ENCODE data around the gene PGP.
"Not testable (repeated sequence)": the region's sequence is repeated elsewhere in the genome, so short reads cannot be mapped to it uniquely, and the experiment has no call there.

Gene PGP

DNA sequence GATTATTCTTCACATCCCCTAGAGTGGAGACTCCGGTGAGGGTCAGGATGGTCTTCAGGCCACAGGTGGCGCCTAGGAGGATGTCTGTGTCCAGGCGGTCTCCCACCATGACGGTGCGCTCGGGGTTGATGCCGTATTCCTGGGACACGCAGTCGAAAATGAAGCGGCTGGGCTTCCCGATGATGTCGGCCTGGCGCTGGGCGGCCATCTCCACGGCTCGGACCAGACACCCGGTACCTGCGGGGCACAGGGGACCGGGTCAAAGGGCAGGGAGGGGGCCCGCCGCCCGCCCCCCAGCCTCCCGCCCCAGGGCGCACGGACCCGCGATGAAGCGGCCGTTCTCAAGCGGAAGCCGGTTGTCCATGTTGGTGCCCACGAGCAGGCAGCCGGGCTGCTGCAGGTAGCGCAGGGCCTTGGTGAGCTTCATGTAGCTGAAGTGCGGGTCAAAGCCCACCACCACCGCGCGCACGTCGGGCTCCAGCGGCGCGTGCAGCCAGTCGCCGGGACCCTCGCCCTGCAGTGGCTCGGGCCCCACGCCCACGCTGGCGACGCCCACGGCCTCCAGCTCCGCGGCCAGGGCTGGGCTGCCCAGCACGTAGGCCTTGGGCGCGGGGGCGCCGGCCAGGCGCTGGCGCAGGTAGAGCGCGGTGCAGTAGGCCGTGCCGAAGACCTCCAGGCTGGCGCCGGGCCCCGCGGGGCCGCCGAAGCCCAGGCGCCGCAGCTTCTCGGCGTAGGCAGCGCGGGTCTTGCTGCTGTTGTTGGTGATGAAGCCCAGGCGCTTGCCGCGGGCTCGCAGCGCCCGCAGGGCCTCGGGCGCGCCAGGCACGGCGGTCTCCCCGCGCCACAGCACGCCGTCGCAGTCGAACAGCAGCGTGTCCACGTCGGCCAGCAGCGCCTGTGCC is 572 bp downstream of the PGP start:
- DNase-seq = no peak

DNA sequence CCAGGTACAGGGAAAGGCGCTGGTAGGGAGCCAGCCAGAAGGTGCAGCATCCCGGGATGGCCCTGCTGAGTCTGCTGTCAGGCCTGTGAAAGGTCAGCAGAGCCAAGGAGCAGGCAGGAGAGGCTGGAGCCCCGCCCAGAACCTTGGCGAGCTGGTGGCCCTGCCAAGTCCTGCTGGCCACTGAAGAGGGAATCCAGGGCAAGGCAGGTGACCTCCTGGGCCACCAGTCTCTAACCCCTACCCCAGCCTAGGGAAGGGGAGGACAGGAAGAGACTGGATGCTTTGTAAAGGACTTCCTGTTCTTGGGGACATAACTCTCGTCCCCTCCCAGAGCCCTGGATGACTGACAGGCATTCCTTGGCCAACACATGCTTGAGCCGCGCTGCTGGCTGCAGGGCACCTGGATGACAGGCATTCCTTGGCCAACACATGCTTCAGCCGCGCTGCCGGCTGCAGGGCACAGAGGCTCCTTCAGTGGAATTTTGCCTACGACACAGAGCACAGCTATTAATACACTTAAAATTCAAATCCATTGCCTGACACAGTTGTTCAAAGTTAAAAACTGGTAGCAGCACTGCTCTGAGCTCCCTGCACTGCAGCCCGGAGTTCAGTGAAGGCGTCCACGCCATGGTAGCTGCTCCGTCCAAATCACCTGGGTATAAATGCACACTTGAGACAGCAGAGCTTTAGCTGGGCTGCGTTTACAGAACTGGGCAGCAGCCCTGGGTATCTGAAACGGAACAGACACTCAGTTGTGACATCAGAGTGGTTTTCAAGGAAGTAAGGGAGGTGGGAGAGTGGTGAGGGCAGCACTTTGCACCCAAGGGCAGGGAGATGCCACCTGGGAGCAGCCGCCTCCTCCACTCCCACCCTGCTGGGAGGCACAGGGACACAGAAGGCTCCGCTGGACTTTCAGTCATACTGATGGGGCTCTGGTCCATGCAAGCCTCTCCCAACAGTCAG is 2.0 kb downstream of the PGP start:
- DNase-seq = no peak

DNA sequence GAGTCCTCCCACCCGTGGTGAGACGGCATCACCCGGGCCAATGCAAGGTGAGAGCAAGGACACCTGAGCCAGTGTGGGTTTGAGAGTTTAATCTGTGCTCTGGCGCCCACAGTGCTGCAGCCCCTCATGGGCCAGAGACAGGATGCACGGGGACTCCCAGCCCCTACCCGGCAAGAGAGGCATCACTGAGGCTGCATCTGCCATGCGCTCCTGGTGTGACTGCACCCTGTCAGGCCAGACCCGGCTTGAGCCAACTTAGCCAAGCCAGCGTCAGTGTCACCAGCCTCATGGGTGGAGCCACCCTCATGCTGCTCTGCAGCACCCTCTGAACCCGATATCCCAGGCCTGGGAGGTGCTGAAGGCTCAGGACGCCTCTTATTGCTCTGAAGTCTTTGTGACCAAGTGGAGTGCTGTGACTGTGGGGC is 2.7 kb downstream of the PGP start:
- DNase-seq = no peak

DNA sequence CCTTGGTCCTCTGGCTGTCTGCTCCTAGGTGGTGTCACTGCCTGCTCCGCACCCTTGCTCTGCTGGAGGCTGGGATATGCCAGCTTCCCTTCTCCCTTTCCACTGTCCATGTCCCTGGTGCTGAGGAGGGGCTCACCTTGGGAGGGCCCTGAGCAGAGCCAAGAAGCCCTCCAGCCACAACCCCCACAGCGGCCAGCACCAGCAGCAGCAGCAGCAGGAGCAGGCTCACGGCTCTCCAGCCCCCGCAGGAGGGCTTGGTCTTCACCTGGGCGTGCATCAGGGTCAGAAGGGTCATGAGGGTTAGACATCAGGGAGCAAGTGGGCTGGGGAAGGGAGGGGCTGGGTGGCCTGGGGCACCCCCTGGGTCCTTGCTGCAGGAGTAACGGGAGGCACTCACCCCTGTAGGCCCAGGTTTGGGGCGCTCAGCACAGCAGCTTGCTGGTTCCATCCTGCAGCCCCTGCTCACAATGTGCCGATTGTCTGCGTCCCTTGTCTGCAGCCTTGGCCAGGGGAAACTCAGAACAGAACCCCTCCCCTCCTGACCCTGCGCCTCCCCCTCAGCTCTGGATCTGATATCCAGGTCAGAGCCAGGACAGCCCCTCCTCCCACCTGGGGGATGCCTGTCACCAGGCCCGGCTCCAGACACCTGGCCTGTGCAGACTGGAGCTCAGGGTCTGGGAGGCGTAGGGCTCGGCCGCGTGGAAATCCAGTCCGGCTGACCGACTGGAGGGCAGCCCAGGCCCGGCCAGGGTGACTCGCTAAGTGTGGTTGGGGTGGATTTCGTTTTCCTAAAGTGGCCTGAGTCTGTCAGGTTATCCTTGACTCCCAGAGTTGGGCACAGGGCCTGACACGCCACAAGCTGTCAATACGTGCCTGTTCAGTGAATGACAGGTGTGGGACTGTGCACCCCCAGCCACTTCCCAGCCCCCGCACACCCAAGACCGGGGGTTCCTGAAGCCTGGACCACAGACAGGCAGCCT is 4.0 kb downstream of the PGP start, which contains the start of gene BRICD5:
BRICD5 (minus strand) TSS at position 478 of the 980 bp plus-strand sequence; CDS start at position 448, 30 bp downstream.
- no peak for DNase-seq

- DNase-seq = no peak
Measured at GRCh38 chr16:2210009-2210332, 4.7 kb downstream of the PGP start.

- no peak for DNase-seq
Measured at GRCh38 chr16:2209258-2210008, 5.2 kb downstream of the PGP start.

DNA sequence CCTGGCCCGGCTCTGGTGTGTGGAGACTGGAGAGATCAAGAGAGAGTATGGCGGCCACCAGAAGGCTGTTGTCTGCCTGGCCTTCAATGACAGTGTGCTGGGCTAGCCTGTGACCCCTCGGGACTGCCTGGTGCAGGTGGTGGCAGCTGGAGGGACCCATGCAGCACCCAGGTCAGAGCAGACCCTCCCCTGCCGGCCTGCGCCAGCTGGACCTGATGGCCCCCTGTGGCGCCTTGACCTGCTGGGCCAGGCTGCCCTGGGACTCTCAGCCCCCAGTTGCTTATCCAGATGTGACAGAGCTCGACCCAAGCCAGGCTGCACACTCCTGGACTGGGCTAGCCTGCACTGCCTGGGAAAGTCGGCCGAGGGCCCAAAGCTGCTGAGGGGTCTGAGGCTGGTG is 5.9 kb downstream of the PGP start:
- DNase-seq = no peak

DNA sequence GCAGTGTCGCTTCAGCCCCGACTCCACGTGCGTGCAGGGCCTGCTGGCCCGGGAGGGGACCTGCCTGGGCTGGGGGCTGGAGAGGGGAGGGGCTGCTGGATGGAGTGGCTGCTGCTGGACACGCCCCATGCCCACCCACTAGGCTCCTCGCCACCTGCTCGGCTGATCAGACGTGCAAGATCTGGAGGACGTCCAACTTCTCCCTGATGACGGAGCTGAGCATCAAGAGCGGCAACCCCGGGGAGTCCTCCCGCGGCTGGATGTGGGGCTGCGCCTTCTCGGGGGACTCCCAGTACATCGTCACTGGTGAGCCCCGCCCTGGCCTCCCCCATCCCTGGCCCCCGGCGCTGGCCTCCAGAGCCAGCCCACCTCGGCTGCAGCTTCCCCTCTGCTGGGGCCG is 6.3 kb downstream of the PGP start:
- DNase-seq = no peak

DNA sequence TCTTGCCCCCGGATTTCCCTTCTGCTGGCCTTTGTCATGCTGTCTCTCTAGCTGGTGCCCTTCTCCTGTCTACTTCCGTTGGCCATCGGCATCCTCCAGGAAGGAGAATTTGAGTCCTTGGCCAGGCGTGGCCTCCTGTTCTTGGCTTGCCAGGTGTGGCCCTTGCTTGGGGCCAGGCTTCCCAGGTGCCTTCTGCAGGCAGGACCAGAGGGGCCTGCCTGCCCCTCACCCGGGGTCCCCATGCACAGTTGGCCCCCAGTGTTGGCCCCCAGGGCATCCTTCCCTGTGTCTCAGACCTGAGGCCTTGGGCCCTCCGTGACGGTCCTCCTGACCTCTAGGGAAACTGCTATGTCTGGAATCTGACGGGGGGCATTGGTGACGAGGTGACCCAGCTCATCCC is 6.8 kb downstream of the PGP start:
- no peak for DNase-seq

GRCh38 chr16:2206780-2207433 is 7.7 kb downstream of the PGP start:
- no peak for DNase-seq

GRCh38 chr16:2206420-2206779 is 8.2 kb downstream of the PGP start:
- no peak for DNase-seq

DNA sequence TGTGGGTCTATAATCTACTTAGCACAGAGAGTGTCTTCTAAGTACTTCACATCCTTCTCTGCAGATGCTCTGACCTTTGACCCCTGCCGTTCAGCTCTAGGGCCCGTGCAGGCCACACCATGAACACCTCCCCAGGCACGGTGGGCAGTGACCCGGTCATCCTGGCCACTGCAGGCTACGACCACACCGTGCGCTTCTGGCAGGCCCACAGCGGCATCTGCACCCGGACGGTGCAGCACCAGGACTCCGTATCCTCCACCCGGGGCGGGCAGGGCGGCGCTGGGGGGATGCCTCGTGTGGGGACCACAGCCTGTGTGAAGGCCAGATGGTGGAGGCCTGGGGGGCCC is 8.7 kb downstream of the PGP start:
- no peak for DNase-seq

DNA sequence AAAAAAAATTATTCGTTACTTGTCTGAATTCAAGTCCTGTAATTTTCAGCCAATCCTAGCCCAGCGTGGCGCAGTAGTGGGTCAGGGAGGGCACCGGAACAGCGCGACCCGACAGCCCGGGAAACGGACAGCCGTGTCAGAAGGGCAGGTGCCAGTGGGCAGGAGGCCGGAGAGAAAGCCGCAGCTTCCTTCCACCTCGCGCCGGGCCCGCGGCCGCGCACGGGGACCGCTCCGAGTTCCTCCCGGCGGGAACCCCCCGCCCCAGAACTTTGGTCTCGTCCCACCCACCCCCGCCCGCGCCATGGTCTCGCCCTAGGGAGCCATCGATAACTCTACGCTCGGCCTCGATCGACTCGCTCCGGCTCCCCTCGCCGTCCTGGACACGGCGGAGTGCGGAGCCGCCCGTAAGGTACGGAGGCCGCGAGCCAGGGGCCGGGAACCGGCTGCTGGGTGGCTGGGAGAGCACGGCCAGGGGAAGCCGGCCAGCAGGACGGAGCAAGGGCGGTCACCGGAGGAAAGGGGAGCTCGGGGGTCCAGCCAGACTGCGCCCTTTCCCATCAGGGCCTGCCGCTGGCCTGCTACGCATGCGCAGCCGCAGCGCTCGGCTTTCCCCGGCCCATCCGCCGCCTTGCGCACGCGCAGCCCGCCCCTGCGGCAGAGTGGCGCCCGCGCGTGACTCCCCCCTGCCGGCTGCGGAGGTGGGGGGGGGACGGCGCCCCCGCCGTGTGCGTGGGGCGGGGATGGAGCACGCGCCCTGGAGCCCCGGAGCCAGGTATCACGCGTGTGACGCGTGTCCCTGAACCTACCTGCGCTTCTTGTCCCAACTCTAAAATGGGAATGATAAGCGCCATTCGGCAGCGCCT is 9.3 kb downstream of the PGP start, which contains the start of gene MLST8:
MLST8 (plus strand) TSS at position 351 of the 863 bp plus-strand sequence. CDS start 632 bp downstream, outside the sequence.
- DNase-seq = peak; percentile 93

GRCh38 chr16:2204416-2205103 is 10.1 kb downstream of the PGP start:
- no peak for DNase-seq

DNA sequence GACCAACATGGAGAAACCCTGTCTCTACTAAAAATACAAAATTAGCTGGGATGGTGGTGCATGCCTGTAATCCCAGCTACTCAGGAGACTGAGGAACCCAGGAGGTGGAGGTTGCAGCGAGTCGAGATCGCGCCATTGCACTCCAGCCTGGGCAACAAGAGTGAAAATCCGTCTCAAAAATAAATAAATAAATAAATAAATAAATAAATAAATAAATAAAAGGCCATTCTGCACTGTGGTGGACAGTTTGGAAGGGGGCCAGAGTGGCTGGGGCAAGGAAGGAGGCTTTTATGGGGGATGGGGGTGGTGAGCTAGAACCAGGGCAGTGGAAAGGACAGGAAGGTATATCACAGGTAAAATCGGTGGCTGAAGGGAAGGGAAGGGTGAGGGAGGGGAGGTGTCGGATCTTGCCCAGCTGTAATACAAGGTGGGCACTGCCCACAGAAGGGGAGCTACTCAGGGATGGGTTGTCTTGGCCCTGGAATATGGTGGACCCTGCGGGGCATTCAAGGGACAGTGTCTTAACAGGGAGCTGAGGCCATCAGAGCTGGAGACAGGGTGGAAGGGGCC is 11.4 kb downstream of the PGP start:
- DNase-seq = not testable (repeated sequence)

DNA sequence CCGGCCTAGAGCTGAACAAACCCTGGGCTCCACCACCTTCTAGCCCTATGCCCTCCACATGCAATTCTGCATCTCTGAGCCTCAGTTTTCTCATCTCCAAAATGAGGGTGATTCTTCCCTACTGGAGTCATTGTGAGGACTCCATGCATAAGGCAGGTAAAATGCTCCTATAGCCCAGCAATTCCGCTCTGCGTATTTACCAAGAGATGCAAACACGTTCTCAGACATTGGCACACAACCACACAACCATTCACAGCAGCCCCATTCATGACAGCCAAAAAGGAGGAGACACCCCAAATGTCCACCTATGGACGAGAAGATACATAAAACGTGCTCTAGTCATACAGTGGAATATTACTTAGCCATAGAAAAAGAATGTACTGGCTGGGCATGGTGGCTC is 14.3 kb downstream of the PGP start:
- no peak for DNase-seq

DNA sequence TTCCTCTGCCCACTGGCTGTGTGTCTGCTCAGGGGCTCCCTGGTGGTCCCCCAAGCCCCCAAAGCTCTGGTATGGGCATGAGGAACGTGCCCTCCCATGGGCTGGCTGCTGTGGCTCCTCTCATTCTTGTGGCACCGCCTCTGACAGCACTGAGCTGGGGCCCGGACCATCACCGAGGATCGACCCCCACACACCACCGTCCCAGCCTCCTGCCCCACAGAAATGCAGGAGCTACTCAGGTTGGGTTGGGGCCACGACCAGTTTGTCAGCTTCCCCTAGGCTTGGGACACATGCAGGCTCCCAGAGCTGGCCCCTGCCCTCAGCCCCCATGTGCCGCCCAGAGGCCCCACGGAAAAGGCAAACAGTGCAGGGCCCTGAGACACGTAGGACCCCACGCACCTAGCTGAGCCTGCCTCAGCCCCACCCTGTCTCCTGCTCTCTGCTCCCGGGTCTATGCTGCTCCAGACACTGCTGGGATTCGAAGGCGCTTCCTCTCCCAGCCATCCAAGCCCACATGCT is 15.0 kb downstream of the PGP start:
- DNase-seq = no peak

GRCh38 chr16:2199095-2199494 is 15.5 kb downstream of the PGP start:
- no peak for DNase-seq

DNA sequence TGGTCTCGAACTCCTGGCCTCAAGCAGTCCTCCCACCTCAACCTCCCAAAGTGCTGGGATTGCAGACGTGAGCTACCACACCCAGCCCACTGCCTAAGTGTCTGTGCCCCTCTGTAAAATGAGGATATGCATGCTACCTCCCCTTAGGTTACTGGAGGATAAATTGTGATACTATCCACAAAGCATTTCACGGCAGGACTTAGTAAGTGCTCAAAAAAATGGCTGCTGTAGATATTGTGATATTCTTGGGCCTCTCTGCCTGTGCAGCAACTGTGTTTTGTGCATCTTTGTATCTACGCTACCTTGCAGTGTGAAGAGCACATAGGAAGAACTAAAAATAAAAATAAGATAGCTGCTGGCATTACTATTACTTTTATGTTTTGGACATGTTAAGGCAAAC is 16.4 kb downstream of the PGP start:
- DNase-seq = no peak

Measured in activated CD4-positive, CD25-positive, alpha-beta regulatory T cell treated with anti-CD3 and anti-CD28 coated beads, Interleukin-2, amount 50 U/mL, for 72 hours (primary cell).